Measurements from ENCODE around the gene ATP2B2.

DNA sequence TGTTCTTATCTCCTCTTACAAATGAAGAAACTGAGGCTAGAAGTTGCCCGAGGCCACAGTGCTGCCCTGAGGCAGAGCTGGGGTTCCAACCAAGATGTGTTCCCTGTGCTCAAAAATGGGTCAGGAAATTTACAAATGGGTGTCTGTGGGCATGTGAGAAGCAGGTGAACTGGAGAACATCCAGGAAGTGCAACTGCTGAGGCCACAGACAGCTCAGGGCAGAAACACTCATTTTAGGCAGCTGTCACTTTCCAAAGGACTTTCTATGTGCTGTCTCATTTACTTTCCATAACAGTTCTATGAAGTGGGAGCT lies 47.2 kb upstream of the ATP2B2 start:
- no peak for TF ChIP-seq CBX3 (IDR thresholded peaks at IDR 0.05; ENCODE audit: low read depth)
- no peak for TF ChIP-seq CTCF (IDR thresholded peaks at IDR 0.05 in 2 of 3, conservative IDR thresholded peaks at IDR 0.05 in 1 of 3; ENCODE audit: borderline replicate concordance in 1 of 3, insufficient read depth in 1 of 3, low read depth in 2 of 3, low read length in 2 of 3)
- no peak for TF ChIP-seq POLR2AphosphoS5 (IDR thresholded peaks at IDR 0.05; ENCODE audit: low read depth, low read length)
- TF ChIP-seq MAX (IDR thresholded peaks at IDR 0.05), result no peak
- no peak for TF ChIP-seq RAD21 (IDR thresholded peaks at IDR 0.05; ENCODE audit: low read depth)
- TF ChIP-seq, protein P1, sequence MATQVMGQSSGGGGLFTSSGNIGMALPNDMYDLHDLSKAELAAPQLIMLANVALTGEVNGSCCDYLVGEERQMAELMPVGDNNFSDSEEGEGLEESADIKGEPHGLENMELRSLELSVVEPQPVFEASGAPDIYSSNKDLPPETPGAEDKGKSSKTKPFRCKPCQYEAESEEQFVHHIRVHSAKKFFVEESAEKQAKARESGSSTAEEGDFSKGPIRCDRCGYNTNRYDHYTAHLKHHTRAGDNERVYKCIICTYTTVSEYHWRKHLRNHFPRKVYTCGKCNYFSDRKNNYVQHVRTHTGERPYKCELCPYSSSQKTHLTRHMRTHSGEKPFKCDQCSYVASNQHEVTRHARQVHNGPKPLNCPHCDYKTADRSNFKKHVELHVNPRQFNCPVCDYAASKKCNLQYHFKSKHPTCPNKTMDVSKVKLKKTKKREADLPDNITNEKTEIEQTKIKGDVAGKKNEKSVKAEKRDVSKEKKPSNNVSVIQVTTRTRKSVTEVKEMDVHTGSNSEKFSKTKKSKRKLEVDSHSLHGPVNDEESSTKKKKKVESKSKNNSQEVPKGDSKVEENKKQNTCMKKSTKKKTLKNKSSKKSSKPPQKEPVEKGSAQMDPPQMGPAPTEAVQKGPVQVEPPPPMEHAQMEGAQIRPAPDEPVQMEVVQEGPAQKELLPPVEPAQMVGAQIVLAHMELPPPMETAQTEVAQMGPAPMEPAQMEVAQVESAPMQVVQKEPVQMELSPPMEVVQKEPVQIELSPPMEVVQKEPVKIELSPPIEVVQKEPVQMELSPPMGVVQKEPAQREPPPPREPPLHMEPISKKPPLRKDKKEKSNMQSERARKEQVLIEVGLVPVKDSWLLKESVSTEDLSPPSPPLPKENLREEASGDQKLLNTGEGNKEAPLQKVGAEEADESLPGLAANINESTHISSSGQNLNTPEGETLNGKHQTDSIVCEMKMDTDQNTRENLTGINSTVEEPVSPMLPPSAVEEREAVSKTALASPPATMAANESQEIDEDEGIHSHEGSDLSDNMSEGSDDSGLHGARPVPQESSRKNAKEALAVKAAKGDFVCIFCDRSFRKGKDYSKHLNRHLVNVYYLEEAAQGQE (IDR thresholded peaks at IDR 0.05; ENCODE audit: low read depth), result no peak
- TF ChIP-seq EZH2 (IDR thresholded peaks at IDR 0.05), result no peak
- no peak for TF ChIP-seq ATF3 (IDR thresholded peaks at IDR 0.05)

All from HCT116 (cell line).